T47D (cell line): Measurements from ENCODE around the gene MFSD6.
"Not testable (repeated sequence)": the region's sequence is repeated elsewhere in the genome, so short reads cannot be mapped to it uniquely, and the experiment has no call there.

ENCODE experiments used
- DNase-seq, 2 experiments: peaks; one replicate each; pipeline versions ENCODE4 v3.0.0 to v3.0.0-alpha.2; 2011 to 2012; ENCODE audit warnings: low read depth in 1 of 2, low spot score in 1 of 2
- JUND ChIP-seq: IDR thresholded peaks from 2 replicates; pipeline ENCODE4 v1.6.1; 2012; ENCODE audit warnings: low read depth
- in situ Hi-C: cut with HindIII; loops from 2 replicates; pipeline ENCODE4 v1.10.0; 2016; ENCODE audit warnings: low sequenced_read_pairs, low pct_unique_long_range_greater_than_20kb

Gene MFSD6

DNA sequence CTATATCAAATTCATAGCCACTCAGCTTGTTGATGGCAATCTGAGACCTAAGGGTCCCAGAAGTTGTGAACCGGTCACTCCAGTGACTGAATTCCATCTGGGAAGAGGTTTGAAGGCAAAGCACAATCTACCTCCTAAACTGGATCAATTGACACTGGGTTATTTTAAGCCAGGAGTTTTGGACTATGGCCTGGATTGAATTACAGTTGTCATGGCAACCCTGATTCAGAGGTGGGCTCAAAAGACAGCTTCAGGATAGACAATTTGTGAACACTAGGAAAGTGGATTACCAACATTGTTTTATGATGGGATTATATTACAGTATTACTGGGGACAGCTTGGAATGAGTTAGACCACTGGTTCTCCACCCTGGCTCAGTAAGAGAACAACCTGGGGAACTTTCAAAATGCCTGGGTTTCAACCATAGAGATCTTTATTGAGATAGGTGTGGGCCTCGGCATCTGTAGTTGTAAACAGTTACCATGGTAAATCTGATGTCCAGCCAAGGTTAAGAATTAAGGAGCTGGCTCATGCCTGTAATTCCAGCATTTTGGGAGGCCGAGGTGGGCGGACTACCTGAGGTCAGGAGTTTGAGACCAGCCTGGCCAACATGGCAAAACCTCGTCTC lies 58.8 kb downstream of the MFSD6 start:
- no peak for DNase-seq
- in situ Hi-C loops = no loop called here
- TF ChIP-seq JUND = no peak

DNA sequence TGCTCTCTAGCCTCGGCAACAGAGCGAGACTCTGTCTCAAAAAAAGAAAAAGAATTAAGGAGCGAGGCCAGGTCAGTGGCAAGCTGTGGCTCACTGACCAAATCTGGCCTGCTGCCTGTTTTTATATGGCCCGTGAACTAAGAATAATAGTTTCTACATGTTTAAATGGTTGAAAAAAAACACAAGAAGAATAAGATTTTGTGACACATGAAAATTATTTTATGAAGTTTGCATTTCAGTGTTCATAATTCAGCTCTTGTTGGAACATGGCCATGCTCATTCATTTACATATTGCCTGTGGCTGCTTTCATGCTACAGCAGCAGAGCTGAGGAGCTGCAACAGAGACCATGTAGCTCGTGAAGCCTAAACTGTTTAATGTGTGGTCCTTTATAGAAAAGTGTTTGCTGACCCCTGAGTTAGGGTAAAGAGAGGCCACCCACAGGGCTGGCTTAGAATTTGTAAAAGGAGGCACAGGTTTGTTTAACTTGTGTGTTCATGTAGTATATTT lies 59.5 kb downstream of the MFSD6 start:
- no peak for DNase-seq
- in situ Hi-C loops = no loop called here
- no peak for TF ChIP-seq JUND

DNA sequence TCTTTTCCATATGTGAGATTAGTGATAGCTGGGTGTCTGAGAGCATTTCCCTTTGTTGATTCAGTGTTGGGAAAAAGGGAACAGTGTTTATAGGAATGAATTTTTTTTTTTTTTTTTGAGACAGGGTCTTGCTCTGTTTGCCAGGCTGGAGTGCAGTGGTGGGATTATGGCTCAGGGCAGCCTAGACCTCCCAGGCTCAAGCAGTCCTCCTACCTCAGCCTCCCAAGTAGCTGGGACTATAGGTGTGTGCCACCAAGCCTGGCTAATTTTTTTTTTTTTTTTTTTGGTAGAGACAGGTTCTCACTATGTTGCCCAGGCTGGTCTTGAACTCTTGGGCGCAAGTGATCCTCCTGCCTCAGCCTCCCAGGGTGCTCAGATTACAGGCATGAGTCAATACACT lies 60.2 kb downstream of the MFSD6 start:
- DNase-seq, in situ Hi-C loops: not testable (repeated sequence)

DNA sequence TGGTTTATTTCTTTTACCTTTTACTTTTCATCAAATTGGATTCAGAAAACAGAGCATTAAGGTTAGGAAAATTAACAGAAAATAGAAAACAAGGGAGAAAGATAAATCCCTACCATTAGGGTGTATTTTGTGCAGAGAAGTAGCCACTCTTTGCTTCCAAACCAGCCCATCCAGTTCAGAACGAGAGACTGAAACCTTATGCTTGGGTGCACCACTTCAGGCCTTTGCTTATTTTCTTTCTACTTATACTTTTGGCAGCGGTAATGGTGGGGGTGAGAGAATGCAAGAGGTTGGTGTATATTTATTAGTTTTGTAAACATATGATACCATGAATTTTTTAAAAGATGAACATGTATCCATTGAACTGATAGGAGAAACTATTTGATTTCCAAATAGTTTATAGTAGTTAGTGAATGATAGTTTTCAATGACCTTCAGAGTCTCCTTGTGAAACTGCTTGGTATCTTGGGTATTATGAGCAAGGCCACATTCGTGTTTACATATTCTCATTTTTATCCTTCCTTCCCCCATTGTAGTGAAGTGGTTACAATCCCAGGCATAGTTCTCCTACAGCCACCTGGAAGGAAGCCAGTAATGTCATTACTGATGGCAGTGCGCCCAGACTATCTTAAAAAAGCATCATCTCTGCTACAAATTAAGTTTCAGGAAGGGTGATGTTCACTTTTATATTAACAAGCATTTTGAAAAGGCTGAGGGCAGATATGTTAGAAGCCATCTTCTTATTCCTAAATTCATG lies 60.8 kb downstream of the MFSD6 start:
- TF ChIP-seq JUND = no peak
- in situ Hi-C loops = no loop called here
- DNase-seq = peak in 1 of 2 experiments; percentile 60

DNA sequence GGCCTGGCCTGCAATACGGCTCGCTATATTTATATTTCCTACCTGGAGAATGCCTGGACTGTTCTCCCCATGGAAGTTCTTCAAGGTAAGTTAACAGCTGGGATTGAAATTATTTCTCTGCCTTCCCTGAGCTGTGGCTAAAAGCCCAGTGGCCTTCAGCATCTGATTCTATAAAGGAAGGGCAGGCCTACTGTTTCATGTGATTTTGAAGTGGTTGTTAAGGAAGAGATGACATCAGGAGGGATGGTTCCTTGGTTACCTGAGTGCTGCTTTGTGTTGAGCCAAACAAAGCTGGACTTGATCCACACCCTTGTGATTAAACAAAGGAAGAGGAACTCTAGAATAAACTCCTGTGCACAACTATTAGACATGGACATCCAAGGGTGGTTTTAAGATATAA lies 61.6 kb downstream of the MFSD6 start:
- no peak for TF ChIP-seq JUND
- in situ Hi-C loops = no loop called here
- peak in 1 of 2 experiments; percentile 54 for DNase-seq

DNA sequence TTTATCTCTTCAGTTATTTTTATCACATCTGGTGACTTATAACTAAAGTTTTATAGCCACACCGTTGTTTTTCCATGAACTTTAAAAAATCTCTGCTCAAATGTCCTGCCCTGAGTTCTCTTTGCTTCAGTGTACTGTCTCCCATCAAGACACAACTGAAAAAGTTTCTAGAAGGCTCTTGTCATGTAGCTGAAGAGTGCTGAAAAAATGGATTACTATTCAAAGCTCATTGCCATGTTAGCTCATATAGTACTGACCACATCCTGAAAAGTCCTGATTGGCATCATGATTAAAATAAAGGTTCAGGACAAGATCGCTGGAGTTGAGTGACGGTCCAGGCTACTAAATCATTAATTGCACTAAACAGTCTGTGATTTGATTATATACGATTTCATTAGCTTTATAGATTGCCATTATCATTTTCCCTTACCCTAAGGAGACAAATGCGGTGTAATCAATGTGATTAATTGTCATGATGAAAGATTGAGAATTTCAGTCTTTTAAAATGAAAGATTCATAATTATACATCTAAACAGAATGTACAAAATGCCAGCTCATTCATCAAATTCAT lies 62.2 kb downstream of the MFSD6 start:
- DNase-seq = no peak
- no peak for TF ChIP-seq JUND
- in situ Hi-C loops = no loop called here

DNA sequence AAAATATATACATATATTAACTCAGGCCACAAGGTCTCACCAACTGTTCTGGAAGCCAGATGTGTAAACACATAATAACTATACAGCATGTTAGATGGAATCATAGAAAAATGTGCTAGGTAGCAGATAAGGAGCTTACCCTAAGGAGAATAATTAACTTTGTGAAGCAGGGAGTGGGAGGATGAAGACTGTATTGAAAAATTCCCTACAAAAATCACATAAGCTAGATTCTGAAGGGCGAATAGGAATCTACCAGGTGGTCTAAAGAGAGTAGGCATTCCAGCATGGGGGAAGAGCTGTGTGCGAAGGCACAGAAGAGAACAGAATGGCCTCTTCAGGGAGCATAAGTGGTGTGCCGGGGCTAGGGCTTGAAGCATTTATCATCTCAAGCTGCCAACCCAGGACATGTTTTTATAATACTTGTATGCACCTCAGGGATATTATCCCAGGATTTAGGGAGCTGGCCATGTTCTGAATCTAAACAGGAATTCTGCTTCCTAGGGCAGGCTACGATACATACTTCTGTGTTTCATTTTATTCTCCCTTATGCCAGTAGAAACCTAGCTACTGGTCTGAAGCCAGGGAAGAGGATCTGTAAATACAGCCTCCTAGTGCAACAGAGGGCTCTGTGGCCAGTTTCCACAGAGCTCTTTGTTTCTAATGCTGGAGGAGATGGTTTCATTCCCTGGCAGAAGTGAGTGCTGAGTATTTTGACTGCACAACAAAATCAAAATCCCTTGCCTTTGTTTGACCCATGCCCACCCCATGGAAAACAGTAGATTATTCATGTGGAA lies 69.7 kb downstream of the MFSD6 start:
- TF ChIP-seq JUND = no peak
- in situ Hi-C loops = no loop called here
- DNase-seq = no peak

DNA sequence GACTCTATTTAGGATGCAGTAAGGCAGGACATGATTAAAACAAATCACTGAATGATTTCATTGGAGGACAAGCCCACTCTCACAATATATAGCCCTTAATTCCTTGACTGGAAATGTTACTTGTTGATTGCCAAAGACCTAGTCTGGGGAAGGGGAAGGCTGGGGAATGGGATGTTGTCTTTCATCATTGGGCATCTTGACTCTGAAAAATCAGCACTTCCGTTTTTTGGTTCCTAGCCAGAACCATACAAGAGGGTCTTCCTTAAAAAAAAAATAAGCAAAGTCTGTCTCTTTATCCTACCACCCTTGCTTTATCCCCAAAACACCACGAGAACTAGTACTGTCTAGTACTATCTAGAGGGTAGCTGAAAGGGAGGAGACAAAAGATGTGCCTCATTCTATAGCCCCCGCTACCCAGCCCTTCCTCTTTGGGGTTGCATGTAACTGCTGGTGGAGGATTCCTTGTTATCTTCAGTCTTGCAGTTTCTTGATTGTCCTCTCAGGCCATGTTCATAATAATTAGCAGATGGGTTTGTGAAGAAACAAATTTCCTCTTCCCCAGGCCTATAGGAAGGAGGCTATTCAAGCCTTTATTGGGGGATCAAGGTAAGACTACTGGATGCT lies 70.5 kb downstream of the MFSD6 start:
- DNase-seq = no peak
- TF ChIP-seq JUND = no peak
- in situ Hi-C loops = no loop called here

DNA sequence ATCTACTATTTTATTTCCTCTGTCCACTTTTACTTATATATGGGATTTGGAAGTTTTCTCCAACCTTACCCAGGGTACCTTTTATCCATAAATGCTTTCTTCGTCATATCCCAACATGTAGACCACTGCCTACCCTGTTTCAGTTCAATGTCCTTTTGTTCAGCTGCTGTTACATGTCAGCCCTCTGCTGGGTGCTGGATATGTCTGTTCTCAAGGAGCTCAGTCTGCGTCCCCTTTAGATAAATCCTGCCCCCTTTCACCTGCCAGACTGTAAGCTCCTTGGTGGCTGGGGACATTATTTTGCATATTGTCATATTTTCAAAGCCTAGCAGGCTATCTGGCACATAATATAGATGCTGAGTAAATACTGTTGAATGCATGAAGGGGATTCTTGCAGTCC lies 73.2 kb downstream of the MFSD6 start:
- DNase-seq = no peak
- TF ChIP-seq JUND = no peak
- in situ Hi-C loops = no loop called here

DNA sequence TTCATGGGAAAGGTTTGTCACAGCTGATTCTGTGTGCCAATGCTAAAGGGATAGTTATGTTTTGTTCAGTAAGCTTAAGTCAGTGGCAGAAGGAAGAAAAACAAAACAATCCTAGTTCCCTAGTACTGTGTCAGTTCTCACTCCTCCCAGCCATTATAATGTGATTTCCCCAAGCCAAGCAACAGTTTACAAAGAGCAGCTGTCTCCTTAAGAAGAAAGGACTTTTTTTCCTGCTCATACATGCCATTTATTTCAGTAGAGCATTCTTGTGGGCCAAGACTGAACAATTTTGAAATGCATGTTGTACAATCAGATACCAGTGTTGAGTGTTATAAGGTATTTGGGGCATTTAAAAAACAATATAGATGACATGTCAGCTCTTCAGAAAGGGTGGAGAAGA lies 74.3 kb downstream of the MFSD6 start:
- DNase-seq = no peak

DNA sequence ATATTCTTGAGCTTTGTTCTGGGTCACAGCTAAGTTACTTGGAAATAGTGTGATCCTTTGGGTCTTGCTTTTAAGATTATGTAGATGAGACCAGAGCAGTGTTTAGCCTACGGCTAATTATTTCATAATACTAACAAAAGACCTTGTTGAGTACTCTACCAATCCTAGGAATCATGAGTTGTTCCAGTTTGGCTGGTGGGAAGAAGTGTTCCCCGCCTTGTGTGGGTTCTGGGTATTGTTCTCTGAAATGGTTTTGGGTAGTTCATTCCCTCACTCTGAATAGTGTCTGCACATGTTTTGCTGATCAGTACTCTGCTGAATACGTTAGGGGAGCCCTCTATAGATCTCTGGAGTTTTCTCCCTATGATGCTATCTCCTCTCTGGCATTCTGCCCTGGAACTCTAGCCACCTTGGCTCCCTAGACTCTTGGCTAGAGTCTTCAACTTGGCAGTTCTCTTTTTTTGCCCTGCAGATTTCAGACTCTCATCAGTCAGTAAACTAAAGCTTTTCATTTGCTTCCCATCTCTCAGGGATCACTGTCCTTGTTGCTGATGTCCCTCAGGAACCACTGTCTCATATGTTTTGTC lies 78.0 kb downstream of the MFSD6 start:
- no peak for DNase-seq
- in situ Hi-C loops = no loop called here
- no peak for TF ChIP-seq JUND

More for the DNA sequence above, 74.3 kb downstream of the MFSD6 start:
- no peak for TF ChIP-seq JUND
- in situ Hi-C loops = no loop called here
